Stimulated activated CD8-positive, alpha-beta memory T cell treated with anti-CD3 and anti-CD28 coated beads, Interleukin-2, amount 100 ng/mL, for 48 hours (primary cell): ENCODE data around the gene CASTOR1.

Source experiments
- DNase-seq, 2 donors: peaks; one replicate each; pipeline ENCODE4 v3.0.0-alpha.2; 2020; ENCODE audit warnings: low read depth in 2 of 2

Gene CASTOR1

DNA sequence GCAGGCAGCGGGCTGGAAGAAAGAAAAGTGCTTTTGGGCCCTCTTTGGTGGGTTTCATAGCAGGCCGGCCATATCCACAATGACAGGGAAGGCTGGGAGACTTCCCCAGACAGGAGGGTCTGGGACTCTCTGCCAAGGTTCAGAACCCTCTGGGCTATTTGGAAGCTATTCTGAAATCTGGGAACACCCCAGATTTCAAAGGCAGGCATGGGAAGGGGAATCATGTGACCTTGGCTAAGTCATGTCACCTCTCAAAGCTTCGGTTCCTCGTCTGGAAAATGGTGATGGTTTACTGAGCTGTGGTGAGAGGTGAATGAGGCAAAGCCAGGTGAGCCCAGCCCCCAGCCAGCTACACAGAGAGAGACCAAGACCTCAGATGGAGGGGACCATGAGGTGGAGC is 4.6 kb downstream of the CASTOR1 start:
- no peak for DNase-seq

DNA sequence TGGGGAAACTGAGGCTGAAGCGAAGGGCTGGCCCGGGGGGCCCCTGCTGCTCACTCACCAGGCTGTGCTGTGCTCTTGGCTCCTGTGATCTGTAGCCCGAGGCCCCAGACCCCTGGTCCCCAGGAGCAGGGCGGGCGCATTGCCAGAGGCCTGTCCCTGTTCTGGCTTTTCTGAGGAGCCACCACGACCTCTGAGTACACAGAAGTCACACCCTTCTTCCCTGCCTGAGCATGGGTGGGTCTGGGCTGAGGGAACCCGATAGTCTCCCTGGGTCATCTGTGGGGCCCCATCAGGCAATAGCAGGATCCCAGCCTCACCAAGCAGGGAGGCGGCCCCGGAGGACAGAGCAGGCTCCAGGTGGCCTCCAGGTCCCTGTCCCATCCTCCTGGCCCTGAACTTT is 5.1 kb downstream of the CASTOR1 start:
- DNase-seq = no peak

DNA sequence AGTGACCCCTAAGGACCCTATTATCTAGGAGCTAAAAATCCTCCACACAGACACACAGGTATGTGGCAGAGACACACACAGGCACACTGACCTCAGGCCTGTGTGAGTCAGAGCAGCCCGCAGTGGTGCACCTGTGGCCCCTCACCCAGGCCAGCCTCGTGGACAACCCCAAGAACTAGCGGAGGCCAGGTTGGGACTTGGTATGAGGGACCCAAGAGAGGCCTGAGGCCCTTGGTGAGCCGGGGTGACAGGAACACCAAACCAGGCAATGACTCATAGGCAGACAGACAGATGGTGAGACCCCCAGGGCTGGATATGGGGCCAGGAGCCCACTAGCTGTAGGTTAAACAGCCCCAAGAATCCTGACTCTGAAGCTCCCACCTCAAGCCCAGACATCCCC is 6.0 kb downstream of the CASTOR1 start:
- DNase-seq = no peak

DNA sequence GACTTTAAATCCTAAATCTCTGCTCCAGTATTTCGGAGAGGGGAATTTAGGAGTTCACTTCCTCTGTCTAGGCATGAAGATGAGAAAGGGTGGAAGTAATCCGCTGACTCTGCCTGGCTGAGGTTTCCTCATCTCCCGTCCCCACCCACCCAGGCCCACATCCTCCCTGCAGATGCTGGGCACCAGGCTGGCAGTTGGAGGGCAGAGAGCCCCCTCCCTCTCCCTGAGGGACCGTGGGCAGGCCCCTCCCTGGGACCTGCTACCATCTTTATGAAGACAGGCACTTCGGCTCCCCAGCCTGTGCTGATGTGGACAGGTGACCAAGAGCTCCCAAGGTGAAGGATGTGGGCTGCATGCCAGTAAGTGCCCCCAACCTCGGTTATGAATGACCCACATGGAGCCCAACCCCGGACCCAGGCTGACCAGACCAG is 6.7 kb downstream of the CASTOR1 start:
- DNase-seq = no peak

DNA sequence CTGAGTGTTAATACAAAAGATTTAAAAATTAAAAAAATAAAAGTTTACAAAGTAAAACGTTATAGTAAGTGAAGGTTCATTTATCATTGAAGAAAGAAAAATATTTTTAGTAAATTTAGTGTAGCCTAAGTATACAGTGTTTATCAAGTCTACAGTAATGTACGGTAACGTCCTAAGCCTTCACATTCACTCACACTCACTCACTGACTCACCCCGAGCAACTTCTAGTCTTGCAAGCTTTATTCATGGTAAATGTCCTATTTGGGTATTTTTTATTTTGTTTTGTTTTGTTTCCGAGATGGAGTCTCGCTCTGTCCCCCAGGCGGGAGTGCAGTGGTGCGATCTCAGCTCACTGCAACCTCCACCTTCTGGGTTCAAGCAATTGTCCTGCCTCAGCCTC is 8.8 kb downstream of the CASTOR1 start:
- DNase-seq = no peak

DNA sequence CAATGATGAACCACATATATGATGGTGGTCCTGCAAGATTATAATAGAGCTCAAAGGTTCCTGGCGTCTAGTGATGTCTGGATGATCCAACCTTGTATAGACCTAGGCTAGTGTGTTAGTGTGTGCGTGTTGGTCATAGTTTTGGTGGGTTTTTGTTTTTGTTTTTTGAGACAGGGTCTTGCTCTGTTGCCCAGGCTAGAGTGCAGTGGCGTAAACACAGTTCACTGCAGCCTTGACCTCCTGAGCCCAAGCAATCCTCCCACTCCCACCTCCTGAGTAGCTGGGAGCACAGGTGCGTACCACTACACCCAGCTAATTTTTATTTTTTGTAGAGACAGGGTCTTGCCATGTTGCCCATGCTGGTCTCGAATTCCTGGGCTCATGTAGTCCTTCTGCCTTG is 9.4 kb downstream of the CASTOR1 start:
- no peak for DNase-seq

DNA sequence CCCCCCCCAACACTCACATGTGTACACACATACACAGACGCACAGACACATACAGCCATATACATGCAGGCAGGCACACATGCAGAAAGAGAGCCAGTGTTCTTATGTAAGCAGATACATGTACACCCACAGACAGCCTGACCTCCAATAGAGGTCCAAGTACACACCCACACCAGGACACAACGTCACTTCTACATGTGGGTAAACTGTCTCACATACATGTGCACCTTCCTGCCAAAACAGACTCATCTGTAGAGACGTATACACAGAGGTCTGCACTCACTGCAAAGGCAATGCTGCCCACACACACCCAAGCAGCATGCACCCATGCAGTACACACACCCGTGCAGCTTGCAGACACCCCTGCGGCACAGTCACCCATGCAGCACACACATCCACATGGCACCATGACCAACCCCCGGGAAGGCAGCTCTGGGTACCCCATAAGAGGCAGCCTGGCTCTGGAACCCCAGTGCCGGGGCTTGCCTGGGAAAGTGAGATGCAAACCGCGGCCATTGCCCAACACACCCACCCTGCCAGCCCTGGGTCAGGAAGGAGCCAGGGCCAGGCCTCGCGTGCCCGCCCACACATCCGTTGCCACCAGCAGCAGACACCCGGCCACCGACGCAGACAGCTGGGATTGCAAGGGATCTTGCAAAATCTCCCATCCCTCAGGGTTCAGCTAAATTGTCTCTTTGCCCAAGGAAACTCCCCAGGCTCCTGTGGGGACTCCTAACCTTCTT is 10.1 kb downstream of the CASTOR1 start:
- no peak for DNase-seq

DNA sequence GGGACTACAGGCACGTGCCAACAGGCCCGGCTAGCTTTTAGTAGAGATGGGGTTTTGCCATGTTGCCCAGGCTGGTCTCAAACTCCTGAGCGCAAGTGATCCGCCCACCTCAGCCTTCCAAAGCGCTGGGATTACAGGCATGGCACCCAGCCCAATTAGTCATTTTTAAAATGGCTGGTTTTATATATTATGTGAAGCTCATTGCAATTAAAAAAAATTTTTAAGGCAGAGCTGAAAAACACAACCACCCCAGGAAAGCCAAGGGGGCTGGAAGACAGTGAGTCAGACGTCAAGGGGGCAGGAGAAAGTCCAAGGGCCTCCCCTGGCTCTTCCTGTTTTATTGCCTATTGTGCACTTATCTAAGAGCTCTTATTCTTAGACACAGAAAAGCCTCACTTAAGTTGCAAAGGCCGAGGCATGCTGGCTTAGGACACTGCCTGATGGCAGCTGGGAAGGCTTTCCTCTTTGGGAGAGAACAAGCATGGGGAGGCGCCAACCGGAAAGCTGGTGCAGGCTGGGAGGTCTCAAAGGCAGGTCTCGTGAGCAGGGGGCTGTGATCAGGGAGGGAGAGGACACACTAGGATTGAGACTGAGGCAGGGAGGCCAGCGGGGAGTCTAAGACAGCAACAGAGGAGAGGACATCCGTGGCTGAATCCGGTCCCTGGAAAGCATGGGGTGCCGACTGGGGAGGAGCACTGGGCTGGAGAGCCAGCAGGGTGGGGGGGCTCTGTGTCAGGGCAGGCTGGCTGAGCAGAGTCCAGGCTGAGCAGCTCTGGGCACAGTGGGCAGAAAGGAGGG is 11.6 kb downstream of the CASTOR1 start:
- DNase-seq = no peak

DNA sequence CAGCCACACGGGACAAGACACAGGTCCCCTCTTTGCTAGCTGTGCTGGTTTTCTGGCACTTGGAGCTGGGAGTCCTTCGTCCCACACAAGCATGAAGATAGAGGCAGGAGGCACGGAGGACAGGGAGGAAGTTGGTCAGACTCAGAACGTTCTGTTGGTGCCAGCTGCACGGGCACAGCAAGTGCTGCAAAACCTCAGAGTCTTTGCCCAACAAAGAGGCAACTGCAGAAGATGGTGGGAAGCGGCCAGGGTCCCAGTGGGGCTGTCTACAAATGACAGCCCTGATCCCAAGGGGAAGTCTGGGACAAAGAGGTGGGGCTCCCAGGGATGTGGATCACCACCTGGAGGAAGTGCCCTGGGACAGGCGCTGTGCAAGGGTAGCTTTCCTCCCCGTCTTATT is 13.3 kb downstream of the CASTOR1 start:
- DNase-seq = no peak

DNA sequence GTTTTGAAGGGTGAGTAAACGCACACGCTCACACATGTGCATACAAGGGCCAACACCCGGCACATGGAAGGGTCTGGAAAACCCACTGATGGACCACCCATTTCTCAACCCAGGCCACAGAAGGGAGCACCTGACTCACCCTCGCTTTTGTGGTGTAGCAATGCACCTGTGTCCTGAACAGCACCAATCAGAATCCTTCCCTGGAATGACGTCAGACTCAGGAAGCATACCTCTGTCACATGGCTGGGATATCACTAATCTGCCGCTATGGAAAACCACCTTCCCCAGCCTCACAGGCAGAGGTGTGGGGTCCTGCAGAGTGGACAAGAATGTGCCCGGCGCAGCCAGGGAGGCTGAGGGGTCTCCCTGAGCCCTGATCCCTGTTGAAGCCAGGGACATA is 13.7 kb downstream of the CASTOR1 start:
- no peak for DNase-seq

DNA sequence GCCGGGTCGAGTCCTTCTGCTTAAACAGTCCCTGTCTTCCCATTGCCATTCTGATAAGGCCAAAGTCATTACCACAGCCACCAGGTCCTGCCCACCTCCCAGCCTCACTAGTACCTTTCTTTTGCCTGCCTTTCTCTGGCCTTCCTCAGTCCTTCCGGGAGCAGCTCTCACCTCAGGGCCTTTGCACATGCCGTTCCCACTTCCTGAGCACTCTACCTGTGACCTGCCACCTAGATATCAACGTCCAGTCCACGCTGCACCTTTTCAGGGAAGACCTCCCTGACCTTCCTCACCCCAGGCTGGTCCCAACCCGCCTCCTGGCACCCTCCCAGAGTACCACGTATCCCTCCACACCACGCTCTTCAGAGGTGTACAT is 14.9 kb downstream of the CASTOR1 start:
- DNase-seq = no peak

DNA sequence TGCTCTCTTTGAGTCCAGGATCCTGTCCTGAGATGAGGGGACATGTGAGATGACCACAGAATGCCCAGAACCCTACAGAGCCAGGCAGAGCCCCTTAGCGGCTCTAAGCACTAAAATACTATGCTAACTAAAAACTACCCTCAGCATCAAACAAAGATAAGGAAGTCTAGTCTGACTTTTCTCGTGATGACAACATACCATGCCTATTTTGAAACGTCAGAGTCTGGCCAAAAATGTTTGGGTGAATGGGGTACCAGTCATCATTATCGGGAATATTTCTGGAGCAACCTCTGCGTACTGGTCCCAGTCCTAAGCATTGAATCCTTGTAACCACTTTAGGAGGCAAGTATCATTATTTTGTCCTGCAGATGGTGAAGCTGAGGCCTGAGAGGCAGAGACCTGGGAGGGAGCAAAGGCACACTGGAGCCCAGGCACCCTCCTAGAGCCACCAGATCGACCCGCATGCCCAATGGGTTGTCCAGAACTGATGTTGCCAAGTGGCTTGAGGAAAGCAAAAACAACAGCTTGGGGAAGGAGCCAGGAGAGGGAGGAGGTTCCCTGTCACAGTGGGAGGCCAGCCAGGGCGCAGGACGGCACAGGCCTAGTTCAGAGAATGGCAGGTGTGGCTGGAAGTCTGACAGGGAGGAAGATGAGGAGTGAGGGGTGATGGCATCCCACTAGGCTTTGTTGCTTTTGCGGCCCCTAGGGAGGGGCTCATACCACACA is 15.4 kb downstream of the CASTOR1 start:
- DNase-seq = no peak

DNA sequence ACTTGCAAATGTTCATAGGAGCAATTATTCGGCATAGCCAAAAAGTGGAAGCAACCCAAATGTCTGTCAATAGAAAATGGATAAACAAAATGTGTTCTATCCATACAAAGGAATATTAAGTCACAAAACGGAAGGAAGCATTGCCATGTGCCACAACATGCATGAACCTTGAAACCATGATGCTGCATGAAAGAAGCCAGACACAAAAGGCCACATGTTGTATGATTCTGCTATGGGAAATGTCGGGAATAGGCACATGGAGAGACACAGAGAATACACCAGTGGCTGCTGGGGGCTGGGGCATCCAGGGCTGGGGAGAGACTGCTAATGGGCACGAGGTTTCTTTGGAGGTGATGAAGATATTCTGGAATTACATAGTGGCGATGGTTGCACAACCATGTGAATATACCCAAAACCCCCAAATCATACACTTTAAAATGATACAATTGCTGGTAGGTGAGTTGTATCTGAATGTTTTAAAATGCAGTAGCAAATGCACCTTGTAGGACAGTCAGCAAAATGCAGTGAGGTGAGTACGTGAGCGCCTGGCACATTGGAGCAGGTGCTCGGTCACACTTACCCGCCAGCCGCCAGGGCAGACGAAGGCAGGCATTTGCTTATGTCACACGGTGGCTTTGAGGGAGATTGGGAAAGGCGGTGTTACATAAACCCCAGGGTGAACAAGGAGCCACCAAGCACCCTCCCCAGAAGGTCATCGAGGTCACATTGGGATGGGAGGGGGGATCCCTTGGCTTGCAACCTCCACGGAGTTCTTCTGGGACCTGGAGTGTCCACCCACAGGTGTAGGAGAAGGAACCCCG is 16.3 kb downstream of the CASTOR1 start:
- no peak for DNase-seq

DNA sequence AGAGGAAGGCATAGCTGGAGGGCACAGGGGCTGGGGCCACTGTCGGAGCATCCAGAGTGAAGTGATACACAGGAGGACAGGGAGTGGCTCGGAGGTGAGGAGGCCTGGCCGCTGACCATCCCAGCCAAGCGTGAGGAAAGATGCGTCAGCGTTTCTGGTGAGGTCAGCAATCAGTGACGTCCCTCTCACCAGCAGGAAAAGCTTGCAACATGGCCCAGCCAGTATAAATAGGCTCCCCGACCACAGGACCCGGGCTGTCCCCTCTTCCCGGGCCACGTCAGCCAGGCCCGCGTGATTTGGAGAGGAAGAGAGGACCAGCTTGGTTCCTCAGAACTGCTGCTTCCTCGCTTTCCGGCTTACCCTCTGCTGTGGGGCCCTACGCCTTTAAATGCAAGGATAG is 18.5 kb downstream of the CASTOR1 start:
- no peak for DNase-seq

DNA sequence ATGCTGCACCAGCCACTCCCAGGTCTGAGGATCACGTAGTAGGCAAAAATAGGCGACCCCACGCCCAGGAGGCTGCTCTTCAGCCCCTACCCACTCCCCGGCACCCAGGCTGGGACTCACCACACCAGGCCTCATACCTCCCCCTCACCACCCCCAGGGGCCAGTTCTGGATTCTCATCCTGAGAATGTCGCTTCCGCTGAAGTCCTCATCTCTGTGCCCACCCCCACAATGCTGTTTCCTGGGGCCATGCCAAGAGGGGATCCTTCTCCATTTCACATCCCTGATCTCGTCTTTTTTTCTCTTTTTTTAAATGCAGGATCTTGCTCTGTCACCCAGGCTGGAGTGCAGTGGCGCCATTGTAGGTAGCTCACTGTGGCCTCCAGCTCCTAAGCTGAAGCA is 21.0 kb downstream of the CASTOR1 start:
- no peak for DNase-seq

DNA sequence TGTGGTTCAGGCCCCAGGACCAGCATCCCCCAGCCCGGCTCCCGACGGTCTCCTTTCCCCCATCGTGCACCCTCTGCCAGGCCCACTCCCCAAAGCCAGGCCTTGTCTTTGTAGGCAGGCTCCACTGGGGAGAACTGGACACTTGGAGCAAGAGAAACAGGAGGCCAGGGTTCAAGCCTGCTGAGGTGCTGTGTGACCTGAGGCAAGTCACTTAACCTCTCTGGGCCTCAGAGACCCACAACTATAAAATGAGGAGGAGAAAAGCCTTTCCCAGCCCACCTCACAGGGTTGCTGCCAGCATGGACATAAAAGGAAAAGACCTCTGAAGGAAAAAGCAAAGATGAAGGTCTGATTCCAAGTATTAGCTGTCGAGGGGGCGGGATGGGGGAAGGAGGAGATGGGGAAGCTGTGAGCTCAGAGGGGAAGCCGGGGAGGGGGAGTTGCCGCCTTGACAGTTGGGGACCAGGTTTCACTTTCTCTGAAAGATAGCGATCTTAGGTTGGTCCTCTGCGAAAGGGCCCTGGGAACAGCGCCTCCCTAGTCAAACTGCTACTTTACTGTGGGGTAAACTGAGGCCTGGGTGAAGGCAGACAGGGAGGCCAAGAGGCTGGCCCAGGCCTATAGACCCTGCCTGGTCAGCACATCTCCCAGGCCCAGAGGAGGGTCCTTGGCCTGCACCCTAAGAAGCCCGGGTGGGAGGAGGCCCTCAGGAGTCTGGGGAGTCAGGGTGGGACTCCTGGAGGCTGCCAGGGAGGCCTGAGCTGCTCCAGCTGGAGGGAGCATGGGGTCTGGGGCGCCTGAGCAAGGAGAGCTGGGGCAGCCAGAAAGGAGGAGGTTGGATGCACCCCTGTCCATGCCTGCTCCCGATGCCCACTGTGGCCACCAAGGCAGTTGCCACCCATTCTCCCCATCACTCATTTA is 21.7 kb downstream of the CASTOR1 start:
- peak in 1 of 2 donors; percentile 41 for DNase-seq

DNA sequence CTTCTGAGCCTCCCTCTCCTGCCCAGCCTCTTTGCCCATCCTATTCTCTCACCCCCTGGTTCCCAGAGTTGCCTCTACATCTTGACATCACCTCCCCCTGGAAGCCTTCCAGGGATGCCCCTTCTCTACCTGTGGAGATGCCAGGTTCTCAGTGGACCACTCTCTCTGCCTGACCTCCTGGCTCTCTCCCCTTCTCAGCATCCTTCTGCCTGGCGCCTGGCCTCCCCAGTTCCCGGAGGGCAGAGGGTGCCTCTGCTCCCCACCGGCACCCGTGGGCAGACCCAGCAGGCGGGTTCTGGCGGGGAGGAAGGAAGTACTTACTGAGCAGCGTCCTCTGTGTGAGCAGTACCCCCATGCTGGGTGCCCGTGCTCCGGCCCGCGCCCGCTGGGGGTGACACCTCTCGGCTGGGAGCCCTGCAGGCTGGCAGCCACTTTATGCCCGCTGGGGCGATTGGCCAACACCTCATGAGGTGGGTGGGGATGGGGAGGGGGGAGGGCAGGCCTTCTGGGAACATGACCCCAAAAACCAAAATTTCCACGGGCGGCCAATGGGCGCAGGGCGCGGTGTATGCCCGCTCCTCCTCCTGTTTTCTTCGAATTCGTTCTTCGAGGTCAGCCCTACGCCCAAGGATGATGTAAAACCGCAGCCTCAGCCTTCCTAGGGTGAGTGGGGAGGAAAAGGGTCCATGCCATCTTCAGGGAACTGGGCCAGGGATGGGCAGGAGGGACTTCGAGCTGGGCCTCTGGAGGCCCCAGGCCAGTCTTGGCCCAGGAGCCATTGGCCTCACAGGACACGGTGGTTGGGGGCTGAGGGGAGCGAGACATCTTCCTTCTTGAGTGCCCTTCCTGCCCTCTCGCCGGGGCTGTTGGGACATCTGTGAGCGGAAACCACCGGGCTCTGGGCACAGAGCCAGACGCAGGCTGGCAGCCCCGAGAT is 22.6 kb downstream of the CASTOR1 start, which contains the start of gene OSM:
OSM (minus strand) TSS at position 407 of the 937 bp plus-strand sequence; CDS start at position 355, 52 bp downstream.
- peak; percentile 60 to 78 for DNase-seq

DNA sequence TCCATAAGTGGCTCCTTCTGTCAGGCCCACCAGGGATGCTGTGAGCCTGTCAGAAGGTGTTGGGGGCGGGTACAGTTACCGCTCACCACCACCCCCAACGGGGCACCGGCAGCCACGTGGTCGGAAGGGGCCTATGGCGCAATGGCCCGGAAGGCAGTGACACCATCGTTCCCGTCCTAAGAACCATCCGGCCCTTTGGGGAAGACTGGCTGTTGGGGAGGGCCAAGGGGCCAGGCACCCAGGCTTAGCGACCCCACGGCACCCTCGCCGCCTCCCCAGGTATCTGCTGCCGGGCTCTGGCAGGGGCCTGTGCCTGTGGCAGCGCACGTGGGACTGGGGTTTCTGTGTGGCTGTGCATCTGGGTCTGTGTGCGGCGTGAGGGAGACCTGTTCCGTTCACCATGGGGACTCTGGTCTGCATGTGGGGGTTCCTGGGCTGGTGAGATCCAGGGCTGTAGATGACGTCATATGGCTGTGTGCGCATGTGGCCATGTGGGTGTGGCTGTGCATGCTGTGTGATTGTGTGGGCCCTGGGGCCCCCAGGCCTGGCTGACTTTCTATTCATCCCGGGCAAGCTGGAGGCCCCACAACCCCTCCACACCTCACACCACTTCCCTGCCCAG is 23.4 kb downstream of the CASTOR1 start:
- peak; percentile 78 to 84 for DNase-seq

DNA sequence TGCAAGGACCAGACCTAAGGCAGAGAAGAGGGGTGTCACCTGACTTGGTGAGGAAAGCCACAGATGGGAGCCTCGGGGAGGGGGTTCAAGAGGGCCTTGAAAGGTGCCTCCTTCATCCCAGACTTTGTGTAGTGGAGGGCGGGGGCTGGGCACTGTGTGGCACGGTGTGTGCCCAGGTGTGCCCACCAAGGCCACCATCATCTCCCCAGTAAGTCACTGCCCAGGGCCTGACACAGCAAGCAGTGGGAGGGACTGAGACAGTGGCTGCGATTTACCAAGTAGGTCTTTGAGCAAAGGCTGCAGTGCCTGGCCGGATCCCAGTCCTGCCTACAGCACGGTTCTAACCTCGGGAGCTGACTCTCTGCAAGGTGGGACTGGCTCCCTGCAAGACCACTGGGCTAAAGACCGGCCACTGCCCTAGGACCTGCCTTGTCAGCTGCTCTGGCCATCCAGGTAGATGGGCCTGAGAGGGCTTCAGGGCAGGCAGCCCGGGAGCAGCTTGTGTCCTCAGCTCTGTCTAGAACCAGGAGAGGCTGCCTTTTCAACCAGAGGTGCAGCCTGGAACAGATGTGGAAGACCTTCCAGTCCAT is 24.1 kb downstream of the CASTOR1 start:
- no peak for DNase-seq
